EH (cell line): ENCODE data around the gene TMEM196.
"Not testable (repeated sequence)": the region's sequence is repeated elsewhere in the genome, so short reads cannot be mapped to it uniquely, and the experiment has no call there.

Source experiments
- DNase-seq: peaks from one replicate; pipeline ENCODE4 v3.0.0-alpha.2; 2015; ENCODE audit warnings: low read depth

Gene TMEM196

GRCh38 chr7:19707240-19707639 lies 66.2 kb downstream of the TMEM196 start:
- DNase-seq = peak; percentile 22

- no peak for DNase-seq
Observed at GRCh38 chr7:19705663-19706062, 67.8 kb downstream of the TMEM196 start.

GRCh38 chr7:19701471-19701870 lies 71.9 kb downstream of the TMEM196 start:
- DNase-seq = no peak

GRCh38 chr7:19700936-19701335 lies 72.5 kb downstream of the TMEM196 start:
- DNase-seq = no peak

- DNase-seq = peak; percentile 44
Observed at GRCh38 chr7:19698331-19698730, 75.1 kb downstream of the TMEM196 start.

- no peak for DNase-seq
Observed at GRCh38 chr7:19696926-19697325, 76.5 kb downstream of the TMEM196 start.

- no peak for DNase-seq
Observed at GRCh38 chr7:19692111-19692828, 81.1 kb downstream of the TMEM196 start.

GRCh38 chr7:19690736-19691135 lies 82.7 kb downstream of the TMEM196 start:
- DNase-seq = peak; percentile 31

GRCh38 chr7:19689130-19689529 lies 84.3 kb downstream of the TMEM196 start:
- not testable (repeated sequence) for DNase-seq

- no peak for DNase-seq
Observed at GRCh38 chr7:19681596-19681995, 91.8 kb downstream of the TMEM196 start.

GRCh38 chr7:19677180-19677579 lies 96.2 kb downstream of the TMEM196 start:
- DNase-seq = peak; percentile 2

- no peak for DNase-seq
Observed at GRCh38 chr7:19675816-19676215, 97.6 kb downstream of the TMEM196 start.

- no peak for DNase-seq
Observed at GRCh38 chr7:19674266-19674960, 99.0 kb downstream of the TMEM196 start.

- DNase-seq = no peak
Observed at GRCh38 chr7:19670806-19671205, 102.6 kb downstream of the TMEM196 start.
